Smooth muscle cell (in vitro differentiated cells): ENCODE measurements around the gene XPOT. TPM values are rescaled to one million over a fixed set of nuclear protein-coding genes. Genes with fewer than 3 reads are reported as not detected.
A peak's percentile ranks its signal among the peaks of the same experiment; 100 is the strongest.

ENCODE experiments used
- DNase-seq: peaks from one replicate; lab custom pipeline; 2025; ENCODE audit not compliant: unreplicated experiment; lab: John Stamatoyannopoulos, UW
- H2AFZ ChIP-seq: fragments of 200-600 bp; sonication (generic); 2 replicates; pipeline ENCODE4 v1.6.0; 2016; ENCODE audit warnings: antibody characterized with exemption, low read depth, mild to moderate bottlenecking
- H3F3A ChIP-seq: fragments of 200-600 bp; sonication (generic); 2 replicates; pipeline ENCODE4 v1.6.0; 2017; ENCODE audit warnings: antibody characterized with exemption, low read depth
- H3K27ac ChIP-seq: fragments of 200-600 bp; sonication (generic); 2 replicates; pipeline ENCODE4 v1.5.1; 2016; ENCODE audit warnings: low read depth, mild to moderate bottlenecking
- H3K27me3 ChIP-seq: fragments of 200-600 bp; sonication (generic); 2 replicates; pipeline ENCODE4 v1.6.1; 2016; ENCODE audit warnings: low read depth, mild to moderate bottlenecking
- H3K36me3 ChIP-seq: fragments of 200-600 bp; sonication (generic); 2 replicates; pipeline ENCODE4 v1.5.1; 2016; ENCODE audit warnings: low read depth
- H3K4me1 ChIP-seq: fragments of 200-600 bp; sonication (generic); 2 replicates; pipeline ENCODE4 v1.5.1; 2016; ENCODE audit warnings: low read depth
- H3K4me2 ChIP-seq: fragments of 200-600 bp; sonication (generic); 2 replicates; pipeline ENCODE4 v1.6.0; 2016; ENCODE audit warnings: mild to moderate bottlenecking
- H3K4me3 ChIP-seq: fragments of 200-600 bp; sonication (generic); 2 replicates; pipeline ENCODE4 v1.5.1; 2016; ENCODE audit warnings: mild to moderate bottlenecking
- H3K79me2 ChIP-seq: fragments of 200-600 bp; sonication (generic); 2 replicates; pipeline ENCODE4 v1.6.0; 2016; ENCODE audit warnings: low read depth, mild to moderate bottlenecking
- H3K9ac ChIP-seq: fragments of 200-600 bp; sonication (generic); 2 replicates; pipeline ENCODE4 v1.6.0; 2016; ENCODE audit warnings: low read depth
- H3K9me3 ChIP-seq: fragments of 200-600 bp; sonication (generic); replicated peaks from 2 replicates; pipeline ENCODE4 v1.5.1; 2016; ENCODE audit warnings: low read depth
- H4K20me1 ChIP-seq: fragments of 200-600 bp; sonication (generic); 2 replicates; pipeline ENCODE4 v1.6.0; 2016; ENCODE audit warnings: low read depth
- WGBS: methylation state at CpG from one replicate; pipeline ENCODE4 v1.1.7; 2016; ENCODE audit warnings: low lambda C conversion rate; 5-methylcytosine and 5-hydroxymethylcytosine counted together
- polyA plus RNA-seq: library from polyadenylated mRNA; unstranded; fragments of >200 nt; fragmentation: Nextera tagmentation; extraction: Ambion mirVana; gene quantifications from 2 replicates; pipeline ENCODE4 v1.2.1, GENCODE V29; 2016
- total RNA-seq: library from RNA; depleted of rRNA; stranded (reverse); fragments of >200 nt; gene quantifications from 2 replicates; pipeline ENCODE4 v1.2.3, GENCODE V29; 2014
- TF ChIP-seq, protein P1 (sequence below): fragments of 200-600 bp; sonication (generic); IDR thresholded peaks from 2 replicates; pipeline ENCODE4 v1.5.1; 2017; ENCODE audit warnings: borderline replicate concordance, mild to moderate bottlenecking, antibody characterized with exemption; ENCODE audit not compliant: insufficient read depth, poor library complexity, severe bottlenecking

Gene XPOT
- total and polyA plus RNA-seq, 2 experiments from 2014 or later: 42.9 to 70.7 TPM

DNA sequence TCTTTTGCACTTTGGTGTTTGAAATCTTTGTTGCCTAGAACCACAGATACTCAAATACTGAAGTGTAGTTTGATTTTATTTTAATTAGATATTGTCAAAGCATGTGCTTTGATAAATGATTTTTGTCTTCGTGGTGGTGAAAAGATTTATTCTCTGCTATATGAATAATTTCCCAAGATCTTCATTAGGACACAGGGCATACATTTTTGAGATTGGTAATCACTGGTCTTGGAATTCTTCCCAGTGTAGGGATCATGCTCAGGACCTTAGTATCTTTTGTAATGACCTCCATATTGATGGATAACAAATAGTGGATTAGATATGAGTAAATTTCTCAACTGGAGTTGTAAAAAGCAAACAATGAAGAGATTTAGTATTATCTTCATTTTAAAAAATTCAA lies 76.0 kb downstream of the XPOT start:
- Histone ChIP-seq H3K4me1 (no peaks in the 10 kb centered on the region), H3K9me3 (peaks cover 5% of the 10 kb centered on the region), H2AFZ (no peak overlapping the region), H3K4me3 (no peak overlapping the region), H4K20me1 (peaks cover 36% of the 10 kb centered on the region), H3F3A (no peaks in the 10 kb centered on the region), H3K9ac (no peak overlapping the region), H3K27ac (no peak overlapping the region), H3K79me2 (peaks cover 23% of the 10 kb centered on the region), H3K4me2 (no peak overlapping the region), H3K36me3 (peaks cover 28% of the 10 kb centered on the region), H3K27me3 (no peaks in the 10 kb centered on the region)
- DNase-seq: no peak
- WGBS: 100% methylated on average over 1 of the region's 1 CpG
- TF ChIP-seq, protein P1, sequence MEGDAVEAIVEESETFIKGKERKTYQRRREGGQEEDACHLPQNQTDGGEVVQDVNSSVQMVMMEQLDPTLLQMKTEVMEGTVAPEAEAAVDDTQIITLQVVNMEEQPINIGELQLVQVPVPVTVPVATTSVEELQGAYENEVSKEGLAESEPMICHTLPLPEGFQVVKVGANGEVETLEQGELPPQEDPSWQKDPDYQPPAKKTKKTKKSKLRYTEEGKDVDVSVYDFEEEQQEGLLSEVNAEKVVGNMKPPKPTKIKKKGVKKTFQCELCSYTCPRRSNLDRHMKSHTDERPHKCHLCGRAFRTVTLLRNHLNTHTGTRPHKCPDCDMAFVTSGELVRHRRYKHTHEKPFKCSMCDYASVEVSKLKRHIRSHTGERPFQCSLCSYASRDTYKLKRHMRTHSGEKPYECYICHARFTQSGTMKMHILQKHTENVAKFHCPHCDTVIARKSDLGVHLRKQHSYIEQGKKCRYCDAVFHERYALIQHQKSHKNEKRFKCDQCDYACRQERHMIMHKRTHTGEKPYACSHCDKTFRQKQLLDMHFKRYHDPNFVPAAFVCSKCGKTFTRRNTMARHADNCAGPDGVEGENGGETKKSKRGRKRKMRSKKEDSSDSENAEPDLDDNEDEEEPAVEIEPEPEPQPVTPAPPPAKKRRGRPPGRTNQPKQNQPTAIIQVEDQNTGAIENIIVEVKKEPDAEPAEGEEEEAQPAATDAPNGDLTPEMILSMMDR: no peak

DNA sequence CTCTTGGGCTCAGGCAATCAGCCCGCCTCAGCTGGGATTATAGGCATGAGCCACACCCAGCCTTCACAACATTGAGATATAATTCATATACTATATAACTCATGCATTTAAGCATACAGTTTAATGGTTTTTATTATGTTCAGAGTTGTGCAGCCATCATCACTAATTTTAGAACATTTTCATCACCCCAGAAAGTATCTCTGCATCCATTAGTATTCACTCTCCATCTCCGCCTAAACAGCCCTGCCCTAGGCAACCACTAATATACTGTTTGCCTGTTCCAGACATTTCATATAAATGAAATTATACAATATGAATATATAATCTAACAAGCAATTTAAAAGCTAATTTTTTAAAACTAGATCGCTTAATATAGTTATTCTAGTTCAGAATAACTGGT lies 82.5 kb downstream of the XPOT start:
- no peak overlapping the region for H3K9ac ChIP-seq

DNA sequence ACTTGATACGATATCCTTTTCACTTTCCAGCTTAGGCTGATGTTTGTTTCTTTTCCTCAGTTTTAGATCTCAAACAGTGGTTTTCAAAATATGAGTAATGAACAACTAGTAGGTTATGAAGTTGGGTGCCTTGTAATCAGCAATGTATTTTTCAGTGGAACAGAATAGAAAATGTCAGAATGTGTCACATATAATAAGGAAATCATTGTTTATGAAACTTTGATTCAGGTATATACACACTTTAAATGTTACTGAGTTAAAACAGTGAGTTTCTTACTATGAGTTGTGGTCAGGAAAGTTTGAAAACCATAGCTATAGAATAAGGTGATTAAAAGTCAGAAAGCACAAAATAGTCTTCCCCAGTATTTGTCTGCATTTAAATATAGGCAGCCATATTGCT lies 87.5 kb downstream of the XPOT start:
- Histone ChIP-seq H3K27me3 (no peaks in the 10 kb centered on the region), H3K27ac (no peak overlapping the region), H3K4me3 (no peak overlapping the region), H3F3A (no peaks in the 10 kb centered on the region), H3K79me2 (no peaks in the 10 kb centered on the region), H3K9me3 (no peaks in the 10 kb centered on the region), H2AFZ (no peak overlapping the region), H3K4me2 (no peak overlapping the region), H4K20me1 (no peaks in the 10 kb centered on the region), H3K4me1 (no peaks in the 10 kb centered on the region), H3K9ac (no peak overlapping the region), H3K36me3 (peaks cover 33% of the 10 kb centered on the region)
- no peak for DNase-seq
- TF ChIP-seq, protein P1: no peak
- 100% methylated on average over 1 of the region's 1 CpG for WGBS

More for the DNA sequence above, 82.5 kb downstream of the XPOT start:
- no peaks in the 10 kb centered on the region for H3K4me1 ChIP-seq
- no peak overlapping the region for H2AFZ ChIP-seq
- H3K27ac ChIP-seq: peak overlapping the region; percentile 23
- H3F3A ChIP-seq: peaks cover 4% of the 10 kb centered on the region
- H3K4me2 ChIP-seq: no peak overlapping the region
- H3K79me2 ChIP-seq: no peaks in the 10 kb centered on the region
- TF ChIP-seq, protein P1: no peak
- H3K27me3 ChIP-seq: no peaks in the 10 kb centered on the region
- WGBS: 96% methylated on average over 3 of the region's 3 CpGs
- peaks cover 35% of the 10 kb centered on the region for H3K36me3 ChIP-seq
- no peaks in the 10 kb centered on the region for H4K20me1 ChIP-seq
- no peak for DNase-seq
- no peak overlapping the region for H3K4me3 ChIP-seq
- no peaks in the 10 kb centered on the region for H3K9me3 ChIP-seq

DNA sequence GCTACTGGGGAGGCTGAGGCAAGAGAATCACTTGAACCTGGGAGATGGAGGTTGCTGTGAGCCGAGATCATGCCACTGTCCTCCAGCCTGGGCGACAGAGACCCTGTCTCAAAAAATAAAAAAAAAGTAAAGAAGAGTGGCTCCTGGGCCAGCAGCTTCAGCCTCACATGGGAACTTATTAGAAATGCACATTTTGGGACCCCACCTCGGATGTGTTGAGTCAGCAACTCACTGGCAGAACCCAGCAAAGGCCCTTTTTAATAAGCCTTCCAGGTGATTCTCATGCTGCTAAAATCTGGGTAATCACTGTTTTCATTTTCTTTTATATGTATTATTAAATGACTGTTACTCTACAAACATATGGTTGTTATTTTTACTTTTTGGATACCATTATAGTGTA lies 89.3 kb downstream of the XPOT start:
- H4K20me1 ChIP-seq: no peaks in the 10 kb centered on the region
- peaks cover 43% of the 10 kb centered on the region for H3K36me3 ChIP-seq

More for the DNA sequence above, 89.3 kb downstream of the XPOT start:
- H3K27ac ChIP-seq: no peak overlapping the region
- H2AFZ ChIP-seq: no peak overlapping the region
- 98% methylated on average over 3 of the region's 3 CpGs for WGBS
- H3K4me1 ChIP-seq: no peaks in the 10 kb centered on the region
- H3K4me3 ChIP-seq: no peak overlapping the region
- no peaks in the 10 kb centered on the region for H3K27me3 ChIP-seq
- no peaks in the 10 kb centered on the region for H3K79me2 ChIP-seq
- no peaks in the 10 kb centered on the region for H3K9me3 ChIP-seq
- H3K9ac ChIP-seq: no peak overlapping the region
- DNase-seq: no peak
- H3F3A ChIP-seq: no peaks in the 10 kb centered on the region
- TF ChIP-seq, protein P1: no peak
- no peak overlapping the region for H3K4me2 ChIP-seq
